GM18909 (cell line): ENCODE data around the gene RAI1.

ENCODE experiments used
- ATAC-seq: cut with Tn5 transposase; IDR thresholded peaks from one replicate; pipeline ENCODE4 v1.9.1; 2021; ENCODE audit warnings: mild to moderate bottlenecking; ENCODE audit not compliant: unreplicated experiment, poor library complexity

Gene RAI1

DNA sequence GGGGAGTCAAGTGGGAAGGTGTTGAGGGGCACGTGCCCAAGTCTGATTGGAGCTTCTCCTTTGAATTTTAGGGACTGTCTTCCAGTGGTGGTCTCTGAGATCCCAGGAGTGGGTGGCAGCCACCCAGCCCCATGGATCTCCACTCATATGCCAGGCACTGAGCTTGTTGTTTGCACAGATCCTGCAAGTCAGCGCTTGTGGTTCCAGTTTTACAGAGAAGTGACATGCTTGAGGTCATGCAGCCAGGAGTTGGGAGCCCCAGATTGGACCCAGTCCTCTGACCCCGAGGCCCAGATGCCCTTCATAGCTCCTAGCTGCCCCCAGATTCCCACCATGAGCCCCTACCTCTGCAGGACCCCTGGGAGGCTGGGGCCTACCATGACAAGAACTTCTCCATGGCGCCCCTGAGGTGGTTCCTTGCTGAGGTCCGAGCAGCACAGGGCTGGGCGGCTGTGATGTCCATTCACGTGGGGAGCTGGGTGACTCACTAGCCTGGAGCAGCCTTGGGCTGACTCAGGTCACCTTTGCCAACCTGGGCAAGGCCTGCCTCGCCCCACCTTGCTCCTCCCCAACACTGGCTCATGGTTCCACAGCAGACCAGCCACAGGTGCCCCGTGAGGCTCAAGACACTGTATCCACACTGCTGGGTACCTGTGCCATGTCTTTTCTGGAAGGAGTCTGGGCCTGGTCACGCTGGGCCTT is 47.4 kb downstream of the RAI1 start:
- no peak for ATAC-seq

DNA sequence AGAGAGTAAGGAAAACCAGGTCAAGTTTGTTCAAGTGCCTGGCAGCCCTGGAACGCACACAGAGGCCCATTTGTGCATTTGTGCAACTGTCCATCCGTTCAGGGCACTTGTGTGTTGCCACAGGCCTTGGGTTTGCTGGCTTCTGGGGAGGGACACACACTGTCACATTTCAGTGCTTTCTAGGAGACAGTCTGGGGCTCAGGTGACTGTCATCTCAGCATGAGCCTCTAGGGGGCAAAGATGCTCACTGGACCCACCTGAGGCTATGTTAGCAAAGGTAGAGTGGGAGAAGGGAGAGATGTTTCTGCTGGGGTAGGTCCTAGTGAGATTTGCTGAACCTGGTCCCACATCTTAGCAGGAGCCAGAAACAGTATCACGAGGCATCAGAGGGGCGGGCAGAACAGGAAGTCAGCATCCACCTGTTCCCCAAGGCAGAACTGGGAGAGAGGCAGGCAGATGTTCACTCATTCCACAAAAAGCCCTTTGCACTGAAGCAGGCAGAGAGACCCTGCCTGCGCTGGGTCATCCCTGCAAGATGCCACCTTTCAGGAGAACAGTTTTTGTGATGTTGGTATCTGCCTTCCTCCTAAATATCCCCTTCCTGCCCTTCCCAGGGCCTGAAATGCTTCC is 48.5 kb downstream of the RAI1 start:
- ATAC-seq, result no peak

DNA sequence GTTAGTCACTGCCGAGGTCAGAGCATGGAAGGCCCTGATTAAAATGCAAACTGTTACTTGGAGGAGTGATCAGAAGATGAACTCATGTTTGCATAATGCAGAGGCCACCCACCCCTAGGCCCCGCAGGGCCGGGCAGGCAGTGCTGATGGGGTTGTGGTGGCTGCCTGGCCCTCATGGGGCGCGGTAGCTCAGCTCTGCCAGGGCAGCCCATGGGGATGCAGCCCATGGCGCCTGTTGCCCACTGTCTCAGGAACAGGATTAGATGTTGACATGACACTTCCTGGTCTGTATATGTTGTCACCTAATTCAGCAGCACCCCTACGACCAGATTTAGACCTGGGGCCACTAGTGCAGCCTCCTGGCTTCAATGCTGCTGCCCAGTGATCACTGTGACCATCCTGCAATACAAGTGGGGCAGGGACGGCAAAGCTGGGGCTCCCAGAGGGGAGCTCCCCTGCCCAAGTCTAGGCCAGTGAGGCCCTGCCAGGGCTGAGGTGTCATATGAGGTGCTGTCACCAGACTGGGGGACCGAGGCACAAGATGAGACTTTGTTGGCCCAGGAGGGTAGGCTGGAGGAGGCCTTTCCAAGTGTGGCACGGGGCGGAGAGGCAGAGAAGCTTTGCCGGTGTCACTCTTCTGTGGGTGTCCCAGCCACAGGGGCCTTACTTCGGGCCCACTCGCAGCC is 49.1 kb downstream of the RAI1 start:
- no peak for ATAC-seq

DNA sequence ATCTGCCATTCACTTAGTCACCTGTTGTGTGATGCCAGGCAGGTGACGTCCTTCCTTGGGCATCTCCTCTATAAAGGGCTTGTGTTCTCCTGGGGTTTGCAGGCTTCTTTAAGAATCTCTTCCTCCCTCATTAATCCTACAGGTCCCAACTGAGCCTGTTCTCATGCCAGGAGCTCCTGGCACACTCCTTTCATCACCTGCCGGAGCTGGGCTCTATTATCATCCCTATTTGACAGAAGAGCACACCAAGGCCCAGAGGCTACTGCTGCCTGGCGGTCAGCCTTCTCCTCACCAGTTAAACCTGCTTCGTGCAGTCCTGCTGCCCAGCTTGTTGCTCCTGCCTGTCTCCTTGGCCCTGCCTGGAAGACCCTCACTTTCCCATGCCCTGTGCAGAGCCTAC is 51.2 kb downstream of the RAI1 start:
- no peak for ATAC-seq

DNA sequence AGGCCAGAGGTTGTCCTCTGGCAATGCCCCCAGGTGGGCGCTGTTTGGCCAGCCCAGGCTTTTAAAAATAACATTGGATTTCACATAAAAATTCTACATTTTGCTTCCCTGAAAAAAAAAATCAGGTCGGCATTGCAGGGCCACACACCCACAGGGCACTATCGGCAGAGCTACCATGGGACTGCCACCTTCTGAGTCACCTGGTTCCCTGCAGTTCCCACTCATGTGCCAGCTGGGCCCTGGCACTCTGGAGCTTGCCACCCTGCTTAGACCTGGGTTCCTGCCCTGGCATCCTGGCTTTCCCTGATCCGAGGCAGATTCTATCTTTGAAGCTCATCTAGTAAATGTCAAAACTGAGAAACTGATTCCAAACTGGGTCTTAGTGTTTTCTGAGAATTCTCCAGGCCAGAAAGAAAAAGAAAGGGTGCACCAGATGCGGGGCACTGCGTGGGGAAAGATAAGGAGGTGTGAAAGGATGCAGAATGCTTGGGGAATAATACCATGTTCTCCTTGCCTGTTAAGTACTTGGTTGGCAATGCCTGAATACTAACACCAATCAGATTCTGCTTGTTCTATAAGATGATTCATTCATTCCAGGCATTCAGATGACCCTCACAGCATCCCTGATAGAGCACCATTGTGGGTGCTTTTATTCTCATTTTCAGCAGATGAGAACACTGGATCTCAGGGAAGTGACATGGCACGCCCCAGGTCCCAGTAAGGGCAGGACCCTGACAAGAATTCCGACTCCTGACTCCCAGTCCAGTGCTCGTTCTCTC is 51.8 kb downstream of the RAI1 start:
- no peak for ATAC-seq

DNA sequence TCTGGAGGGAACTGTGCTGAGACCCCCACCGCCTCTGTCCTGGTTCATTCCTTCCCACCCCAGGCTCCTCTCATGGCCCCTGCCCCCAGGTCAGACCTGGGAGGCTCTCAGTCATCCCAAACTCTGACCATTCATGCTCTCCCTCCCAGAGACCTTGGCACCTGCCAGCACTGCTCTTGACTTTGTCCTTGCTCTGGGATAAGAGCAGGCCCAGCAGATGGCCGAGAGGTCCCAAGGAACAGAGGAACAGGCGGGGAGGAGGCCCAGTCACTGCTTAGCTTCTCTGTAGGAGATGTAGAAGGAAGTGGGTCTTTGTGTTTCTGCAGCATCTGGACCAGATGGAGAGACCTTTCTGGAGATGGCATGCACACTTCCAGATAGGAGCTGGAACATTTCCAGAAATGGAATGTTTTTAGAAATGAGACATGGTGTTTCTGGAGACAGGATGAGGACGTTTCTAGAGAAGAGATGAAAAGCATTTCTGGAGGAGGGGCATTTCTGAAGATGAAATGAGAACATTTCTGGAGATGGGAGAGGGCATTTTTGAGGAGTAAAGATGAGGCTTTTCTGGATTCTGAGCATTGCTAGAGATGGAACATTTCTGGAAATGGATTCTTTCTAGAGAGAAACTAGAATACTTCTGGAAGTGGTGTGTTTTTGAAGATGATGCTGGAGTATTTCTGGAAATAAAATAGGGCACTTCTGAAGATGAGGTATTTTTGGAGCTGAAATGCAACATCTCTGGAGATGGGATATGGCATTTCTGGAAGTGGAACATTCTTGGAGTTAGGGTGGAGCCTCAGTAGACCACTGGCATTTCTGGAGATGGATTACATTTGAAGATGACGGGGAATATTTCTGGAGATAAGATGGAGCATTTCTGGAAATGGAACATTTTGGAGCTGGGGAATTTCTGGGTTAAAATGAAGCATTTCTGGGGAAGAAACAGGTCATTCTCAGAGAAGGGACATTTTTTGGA is 55.2 kb downstream of the RAI1 start:
- ATAC-seq, result no peak

DNA sequence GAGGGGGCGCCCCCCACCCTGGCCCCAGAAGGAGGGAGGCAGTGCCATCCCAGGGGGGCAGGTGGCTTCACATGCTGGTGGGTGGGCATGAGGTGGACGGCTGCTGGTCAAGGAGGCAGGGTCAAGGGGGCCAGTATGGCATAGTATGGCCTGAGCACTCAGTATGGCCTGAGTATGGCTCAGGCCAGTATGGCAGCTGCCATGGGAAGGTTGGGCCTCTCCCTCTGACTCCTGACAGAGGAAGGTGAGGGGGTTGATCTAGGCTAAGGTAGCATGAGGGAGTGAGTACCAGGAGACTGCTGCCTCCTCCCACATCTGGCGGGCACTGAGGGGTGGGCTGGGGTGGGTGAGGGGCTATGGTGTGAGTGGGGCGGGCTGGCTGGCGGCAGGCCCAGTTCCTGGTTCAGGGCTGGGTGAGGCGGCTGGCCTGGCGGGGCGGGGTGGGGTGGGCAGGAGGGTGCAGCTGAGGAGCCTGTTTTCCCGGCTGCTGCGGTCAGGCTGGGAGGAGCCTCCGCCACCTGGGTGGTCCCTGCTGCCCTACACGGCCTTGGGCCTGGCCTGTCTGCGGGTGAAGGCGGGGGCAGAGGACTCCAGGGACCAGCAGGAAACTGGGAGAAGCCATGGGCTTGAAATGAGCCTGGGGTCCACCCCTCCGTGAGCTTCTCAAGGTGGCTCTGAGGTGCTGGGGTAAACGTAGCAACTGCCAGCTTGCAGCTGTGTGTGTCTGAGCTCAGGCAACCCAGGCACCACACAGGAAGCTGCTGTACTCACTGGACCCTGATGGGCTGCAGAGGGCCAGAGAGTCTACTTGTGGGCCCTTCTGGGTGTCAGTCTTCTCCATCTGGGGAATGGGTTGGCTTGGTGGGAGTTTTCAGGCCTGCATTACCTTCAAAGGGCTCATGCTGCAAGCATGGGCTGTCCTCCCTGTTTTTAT is 57.0 kb downstream of the RAI1 start:
- no peak for ATAC-seq

DNA sequence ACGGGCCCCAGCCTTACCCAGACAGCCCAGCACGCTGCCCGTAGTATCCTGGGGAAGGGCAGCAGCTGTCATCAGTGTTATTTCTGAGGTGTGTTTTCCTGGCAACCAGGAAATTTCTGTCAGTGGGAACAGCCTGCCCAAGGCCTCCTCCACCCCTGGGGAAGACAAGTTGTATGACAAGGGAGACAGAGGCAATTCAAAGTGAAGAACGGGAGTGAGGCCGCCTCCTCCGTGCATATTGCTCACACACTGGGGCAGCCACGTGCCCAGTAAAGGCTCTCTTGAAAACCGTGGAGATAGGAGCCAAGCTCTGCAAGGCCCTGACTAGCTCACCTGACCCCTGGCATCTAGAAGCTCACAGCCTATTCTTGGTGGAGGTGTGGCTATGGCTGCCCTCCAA is 57.6 kb downstream of the RAI1 start:
- ATAC-seq, result no peak

DNA sequence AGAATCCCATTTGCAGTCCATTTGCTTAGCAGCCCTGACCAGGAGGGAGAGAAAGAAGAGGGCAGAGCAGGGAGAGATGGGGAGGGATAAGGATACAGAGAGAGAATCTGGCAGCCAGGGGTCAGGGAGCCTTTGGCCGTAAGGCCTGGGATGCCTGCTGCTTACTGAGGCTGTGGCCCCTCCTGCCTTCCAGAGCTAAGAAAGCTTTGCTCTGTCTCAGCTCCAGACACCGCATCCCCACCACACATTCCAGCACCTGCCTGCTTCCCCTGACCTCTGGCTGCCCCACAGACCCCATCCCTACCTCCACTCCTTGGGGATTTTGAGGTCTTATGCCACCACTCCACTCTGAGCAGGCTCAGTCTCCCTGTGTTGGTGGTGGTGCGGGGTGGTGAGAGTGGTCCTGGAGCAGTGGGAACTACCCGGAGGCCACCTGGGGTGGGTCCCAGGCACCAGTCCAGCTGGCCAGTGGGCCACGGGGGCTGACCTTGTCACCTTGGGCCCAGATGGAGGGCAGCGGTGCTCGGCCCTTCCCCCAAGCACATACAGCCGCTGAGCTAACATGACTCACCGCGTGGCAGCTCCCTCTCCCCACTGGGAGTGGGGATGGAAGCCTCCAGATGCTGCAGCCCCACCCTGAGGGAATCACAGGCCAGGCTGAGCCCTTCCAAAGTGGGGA is 58.3 kb downstream of the RAI1 start:
- ATAC-seq, result no peak

DNA sequence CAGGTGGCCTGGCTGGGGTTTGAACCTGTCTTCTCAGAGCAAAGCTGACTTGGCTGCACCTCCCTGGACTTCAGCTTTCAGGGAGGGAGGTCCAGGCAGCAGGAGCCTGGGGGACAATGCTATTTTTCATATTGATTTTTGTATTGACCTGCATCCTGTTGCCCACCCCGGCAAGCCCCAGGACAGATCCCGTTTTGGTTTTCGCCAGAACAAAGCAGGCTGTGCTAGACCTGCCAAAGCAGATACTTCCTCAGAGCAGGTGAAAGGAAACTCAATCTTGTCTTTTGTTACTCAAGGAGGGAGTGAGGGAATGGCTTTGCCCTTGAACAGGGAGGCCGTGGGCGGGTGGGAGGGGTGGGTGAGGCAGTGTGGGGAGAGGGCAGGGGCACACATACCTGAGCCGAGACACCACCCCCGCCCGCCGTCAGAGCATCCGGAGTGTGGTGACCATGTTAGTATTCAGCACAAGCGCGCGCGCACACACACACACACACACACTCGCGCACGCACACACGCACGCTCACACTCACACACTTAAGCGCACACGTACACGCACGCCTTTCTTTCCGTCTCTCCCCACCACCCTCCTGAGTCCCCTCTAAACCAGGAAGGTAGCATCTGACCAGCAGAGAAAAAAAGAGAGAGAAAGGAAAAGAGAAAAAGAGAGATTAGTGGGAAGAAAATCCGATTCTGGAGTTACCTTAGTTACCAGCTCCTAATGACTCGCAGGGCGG is 59.5 kb downstream of the RAI1 start:
- no peak for ATAC-seq

DNA sequence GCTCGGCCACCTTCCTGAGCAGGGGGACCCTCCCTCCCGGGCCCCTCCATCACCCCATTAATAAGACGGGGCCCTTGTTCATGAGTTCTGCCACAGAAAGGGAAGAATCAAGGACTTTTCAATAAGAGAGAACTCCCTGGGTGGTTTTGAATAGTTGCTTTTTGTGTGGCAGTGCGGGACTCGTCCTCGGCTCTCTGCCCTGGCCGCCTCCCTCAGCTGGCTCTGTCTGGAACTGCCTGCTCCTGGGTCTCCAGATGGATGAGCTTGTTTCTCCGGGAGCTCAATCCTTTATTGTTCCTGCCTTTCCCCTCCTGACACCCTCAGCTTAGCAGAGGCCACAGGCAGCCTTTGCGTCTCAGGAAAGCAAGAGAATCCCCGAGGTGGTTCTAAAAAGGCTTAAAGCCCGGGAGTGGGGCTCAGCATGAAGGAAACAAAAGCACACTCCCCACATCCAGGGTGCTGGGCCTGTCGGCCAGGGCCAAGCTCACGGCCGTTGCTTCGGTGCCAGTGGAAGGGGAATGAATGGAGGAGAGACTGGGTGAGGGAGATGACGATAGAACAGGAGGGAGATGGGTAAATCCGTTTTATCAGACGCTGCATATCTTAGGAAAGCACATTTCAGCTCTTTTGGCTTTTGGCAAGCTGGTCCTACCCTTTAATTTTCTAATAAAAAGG is 60.2 kb downstream of the RAI1 start:
- ATAC-seq, result no peak

DNA sequence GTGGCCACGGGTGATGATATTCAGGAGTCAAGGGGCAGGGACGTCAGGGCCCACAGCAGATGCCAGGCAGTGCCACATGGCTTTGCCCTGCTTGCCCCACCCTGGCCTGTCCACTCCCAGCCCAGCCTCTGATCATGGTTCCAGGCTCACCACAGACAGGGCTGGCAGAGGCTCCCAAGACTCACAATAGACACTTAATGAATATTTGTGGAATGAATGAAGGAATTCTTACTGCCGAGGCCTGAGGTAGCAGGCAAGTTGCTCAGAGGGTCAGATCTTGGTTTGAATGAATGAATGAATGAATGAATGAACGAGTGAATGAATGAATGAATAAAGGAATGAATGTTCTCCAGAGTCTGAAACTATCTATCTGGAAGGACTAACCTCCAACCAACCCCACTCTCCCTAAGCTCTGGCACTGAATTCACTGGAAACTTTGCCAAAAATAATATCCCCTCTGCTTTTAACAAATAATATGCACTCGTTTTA is 60.9 kb downstream of the RAI1 start:
- no peak for ATAC-seq

DNA sequence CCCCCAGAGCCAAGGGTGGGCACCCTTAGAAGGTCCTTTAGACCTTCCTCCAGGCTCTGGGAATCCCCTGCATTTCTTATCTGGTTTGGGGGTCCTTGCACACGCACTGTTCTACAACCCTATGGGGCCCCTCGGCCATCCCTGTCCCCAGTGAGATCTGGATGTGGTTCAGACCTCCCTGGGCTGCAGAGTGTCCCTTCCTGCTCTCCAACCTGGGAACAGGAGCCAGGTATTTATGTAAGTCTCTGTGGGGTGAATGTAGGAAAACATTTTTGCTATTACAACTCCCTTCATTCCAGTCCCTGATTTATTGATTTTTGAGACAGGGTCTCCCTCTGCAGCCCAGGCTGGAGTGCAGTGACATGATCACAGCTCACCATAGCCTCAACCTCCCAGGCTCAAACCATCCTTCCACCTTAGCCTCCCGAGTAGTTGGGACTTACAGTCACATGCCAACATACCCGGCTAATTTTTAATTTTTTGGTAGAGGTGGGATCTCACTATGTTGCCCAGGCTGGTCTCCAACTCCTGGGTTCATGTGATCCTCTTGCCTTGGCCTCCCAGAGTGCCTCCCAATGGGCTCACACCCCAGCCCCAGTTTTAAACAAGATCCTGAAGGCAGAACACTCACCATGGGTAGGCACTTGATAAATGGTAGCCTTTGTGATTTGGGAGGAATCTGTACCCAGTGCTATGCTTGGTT is 61.6 kb downstream of the RAI1 start:
- ATAC-seq, result no peak

DNA sequence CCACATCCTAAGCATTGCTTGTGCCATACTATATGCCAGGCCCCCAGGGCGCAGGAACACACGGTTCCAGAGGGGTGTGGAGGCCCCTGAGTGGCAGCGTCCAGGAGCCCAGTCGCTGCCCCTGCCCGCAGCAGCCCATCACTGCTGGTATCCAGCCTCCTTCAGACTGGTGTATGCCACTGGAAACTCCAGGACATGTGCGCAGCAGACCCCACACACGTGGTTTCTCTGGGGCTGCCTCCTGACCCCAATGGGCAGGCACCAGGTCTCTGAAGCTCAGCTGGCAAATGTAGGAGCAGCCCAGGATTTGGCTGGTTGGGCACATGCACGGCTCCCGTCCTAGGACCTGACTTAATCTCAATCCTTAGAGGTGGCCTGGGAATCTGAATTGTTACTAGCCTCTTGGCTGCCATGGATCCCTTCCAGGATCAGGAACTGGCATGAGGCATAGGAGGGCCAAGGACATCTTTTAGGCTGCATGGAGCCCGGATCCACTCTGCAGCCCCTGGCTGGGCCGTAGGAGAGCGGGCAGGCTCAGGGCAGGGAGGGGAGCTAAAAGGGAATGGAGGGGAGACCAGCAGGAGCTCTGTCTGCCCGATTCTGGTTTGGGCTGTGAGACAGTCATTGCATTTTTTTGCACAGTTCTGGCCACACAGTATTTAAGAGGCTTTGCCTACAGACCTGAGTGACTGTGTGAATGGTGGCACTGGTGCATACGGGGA is 62.3 kb downstream of the RAI1 start:
- ATAC-seq, result no peak

DNA sequence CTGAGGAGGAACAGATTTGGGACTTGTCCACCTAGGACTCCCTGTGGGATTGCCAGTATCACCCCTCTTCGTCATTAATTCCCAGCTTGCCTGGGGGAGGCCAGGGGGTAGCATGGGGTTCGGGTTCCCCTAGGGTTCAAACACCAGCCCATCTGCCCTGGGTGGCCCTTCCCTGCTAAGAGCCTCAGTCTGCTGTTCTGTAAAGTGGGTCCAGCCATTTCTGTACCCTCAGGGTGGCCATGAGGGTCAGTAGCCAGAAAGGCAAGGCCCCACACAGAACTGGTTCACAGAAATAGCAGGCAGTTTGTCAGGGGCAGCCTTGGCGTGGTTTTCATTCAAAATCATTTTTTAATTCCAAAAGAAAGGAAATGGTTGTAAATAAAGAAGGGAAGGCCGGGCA is 62.9 kb downstream of the RAI1 start:
- ATAC-seq, result no peak
